ENCODE results near the gene SLCO1A2. TPM values are rescaled to one million over a fixed set of nuclear protein-coding genes. Genes with fewer than 3 reads are reported as not detected.

The SLCO1A2 gene
- total and polyA plus RNA-seq, 2 of the 13 experiments (the other 11 are each of a cell fraction or from before 2014, with no cell fraction given), result not detected

- TF ChIP-seq ZNF510 (CRISPR knock-in tag; IDR thresholded peaks at IDR 0.05; ENCODE audit: low read depth), result no peak
- TF ChIP-seq CREBL2 (CRISPR knock-in tag; IDR thresholded peaks at IDR 0.05; ENCODE audit: borderline replicate concordance), result no peak
- TF ChIP-seq HDAC2 (CRISPR knock-in tag; IDR thresholded peaks at IDR 0.05), result no peak
These were observed 57.9 kb downstream of the SLCO1A2 start (continued) for GRCh38 chr12:21276826-21277225.

DNA sequence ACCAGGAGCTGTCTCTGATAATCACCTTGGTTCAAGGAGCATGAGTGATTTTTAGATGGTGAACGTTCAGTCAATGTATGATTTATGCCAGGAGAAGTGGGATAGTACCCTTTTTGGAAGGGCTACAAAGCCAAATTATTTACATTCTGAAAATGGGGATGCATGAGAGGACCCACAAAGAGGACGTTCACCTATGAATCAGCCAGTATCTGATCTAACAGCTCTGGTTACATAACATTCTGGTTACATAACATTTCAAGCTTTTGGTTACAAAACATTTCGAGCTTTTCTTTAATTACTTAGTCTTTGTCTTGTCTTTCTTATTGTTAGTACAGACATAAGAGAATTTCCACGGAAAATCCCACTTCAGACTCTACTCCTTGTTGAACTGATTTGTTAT, 68.8 kb downstream of the SLCO1A2 start:
- no peaks in the 10 kb centered on the region for H3K27me3 ChIP-seq (ENCODE audit: control insufficient read depth in 1 of 2, insufficient read depth in 2 of 2, low read length in 2 of 2)
- ChIA-PET POLR2A (no interaction called here), CTCF (ENCODE audit: low intra/inter-chr PET ratio, low total read pairs) (no interaction called here)
- H3K4me2 ChIP-seq (ENCODE audit: low read depth, low read length), result no peak overlapping the region
- DNase-seq (ENCODE audit: low spot score) (no peak), ATAC-seq (no peak), FAIRE-seq (no peak)
- H3K27ac ChIP-seq (ENCODE audit: extremely low read length, insufficient read depth, low read length), result no peak overlapping the region
- in situ Hi-C loops (cut with HindIII; ENCODE audit: extremely low pct_ligation_motif_present, low pct_unique_long_range_greater_than_20kb), result no loop called here
- H4K20me1 ChIP-seq (ENCODE audit: insufficient read depth, low read length), result no peaks in the 10 kb centered on the region
- no peak overlapping the region for H3K9ac ChIP-seq (ENCODE audit: insufficient read depth, low read depth, low read length)
- no peak overlapping the region for H3K4me3 ChIP-seq (replicated peaks in 1 of 3; ENCODE audit: insufficient read depth in 1 of 3, low read depth in 2 of 3, low read length in 3 of 3)
- H3K79me2 ChIP-seq (ENCODE audit: insufficient read depth, low read length), result no peaks in the 10 kb centered on the region
- WGBS (ENCODE audit: low lambda C conversion rate), result 0% methylated on average over 4 of the region's 4 CpGs
- no peaks in the 10 kb centered on the region for H3K36me3 ChIP-seq (replicated peaks in 1 of 2; ENCODE audit: control insufficient read depth in 1 of 2, insufficient read depth in 2 of 2, low read length in 2 of 2)
- H3K4me1 ChIP-seq (ENCODE audit: insufficient read depth, low read length), result no peaks in the 10 kb centered on the region
- no peak overlapping the region for H2AFZ ChIP-seq (ENCODE audit: low read length)
- no peaks in the 10 kb centered on the region for H3K9me3 ChIP-seq (ENCODE audit: low read length)
- BruUV-seq (replicated peaks), result no TSS peak
- intact Hi-C loops (cut with micrococcal nuclease; ENCODE audit: unreplicated experiment), result no loop called here
- TF ChIP-seq MAFG (CRISPR knock-in tag; IDR thresholded peaks at IDR 0.05) (no peak), ZNF326 (CRISPR knock-in tag; IDR thresholded peaks at IDR 0.05; ENCODE audit: borderline replicate concordance) (no peak), IKZF5 (CRISPR knock-in tag; IDR thresholded peaks at IDR 0.05) (no peak), NFE2L2 (IDR thresholded peaks at IDR 0.05; ENCODE audit: low read length) (no peak), ZNF891 (CRISPR knock-in tag; IDR thresholded peaks at IDR 0.05) (no peak)
- TF ChIP-seq, protein P1, sequence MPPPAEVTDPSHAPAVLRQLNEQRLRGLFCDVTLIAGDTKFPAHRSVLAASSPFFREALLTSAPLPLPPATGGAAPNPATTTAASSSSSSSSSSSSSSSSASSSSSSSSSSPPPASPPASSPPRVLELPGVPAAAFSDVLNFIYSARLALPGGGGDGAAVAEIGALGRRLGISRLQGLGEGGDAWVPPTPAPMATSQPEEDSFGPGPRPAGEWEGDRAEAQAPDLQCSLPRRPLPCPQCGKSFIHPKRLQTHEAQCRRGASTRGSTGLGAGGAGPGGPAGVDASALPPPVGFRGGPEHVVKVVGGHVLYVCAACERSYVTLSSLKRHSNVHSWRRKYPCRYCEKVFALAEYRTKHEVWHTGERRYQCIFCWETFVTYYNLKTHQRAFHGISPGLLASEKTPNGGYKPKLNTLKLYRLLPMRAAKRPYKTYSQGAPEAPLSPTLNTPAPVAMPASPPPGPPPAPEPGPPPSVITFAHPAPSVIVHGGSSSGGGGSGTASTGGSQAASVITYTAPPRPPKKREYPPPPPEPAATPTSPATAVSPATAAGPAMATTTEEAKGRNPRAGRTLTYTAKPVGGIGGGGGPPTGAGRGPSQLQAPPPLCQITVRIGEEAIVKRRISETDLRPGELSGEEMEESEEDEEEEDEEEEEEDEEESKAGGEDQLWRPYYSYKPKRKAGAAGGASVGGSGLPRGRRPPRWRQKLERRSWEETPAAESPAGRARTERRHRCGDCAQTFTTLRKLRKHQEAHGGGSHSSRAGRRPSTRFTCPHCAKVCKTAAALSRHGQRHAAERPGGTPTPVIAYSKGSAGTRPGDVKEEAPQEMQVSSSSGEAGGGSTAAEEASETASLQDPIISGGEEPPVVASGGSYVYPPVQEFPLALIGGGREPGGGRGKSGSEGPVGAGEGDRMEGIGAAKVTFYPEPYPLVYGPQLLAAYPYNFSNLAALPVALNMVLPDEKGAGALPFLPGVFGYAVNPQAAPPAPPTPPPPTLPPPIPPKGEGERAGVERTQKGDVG (CRISPR knock-in tag; IDR thresholded peaks at IDR 0.05; ENCODE audit: borderline replicate concordance), result no peak
- TF ChIP-seq, protein P2, sequence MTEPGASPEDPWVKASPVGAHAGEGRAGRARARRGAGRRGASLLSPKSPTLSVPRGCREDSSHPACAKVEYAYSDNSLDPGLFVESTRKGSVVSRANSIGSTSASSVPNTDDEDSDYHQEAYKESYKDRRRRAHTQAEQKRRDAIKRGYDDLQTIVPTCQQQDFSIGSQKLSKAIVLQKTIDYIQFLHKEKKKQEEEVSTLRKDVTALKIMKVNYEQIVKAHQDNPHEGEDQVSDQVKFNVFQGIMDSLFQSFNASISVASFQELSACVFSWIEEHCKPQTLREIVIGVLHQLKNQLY (CRISPR knock-in tag; IDR thresholded peaks at IDR 0.05), result no peak
- TF ChIP-seq, protein P3, sequence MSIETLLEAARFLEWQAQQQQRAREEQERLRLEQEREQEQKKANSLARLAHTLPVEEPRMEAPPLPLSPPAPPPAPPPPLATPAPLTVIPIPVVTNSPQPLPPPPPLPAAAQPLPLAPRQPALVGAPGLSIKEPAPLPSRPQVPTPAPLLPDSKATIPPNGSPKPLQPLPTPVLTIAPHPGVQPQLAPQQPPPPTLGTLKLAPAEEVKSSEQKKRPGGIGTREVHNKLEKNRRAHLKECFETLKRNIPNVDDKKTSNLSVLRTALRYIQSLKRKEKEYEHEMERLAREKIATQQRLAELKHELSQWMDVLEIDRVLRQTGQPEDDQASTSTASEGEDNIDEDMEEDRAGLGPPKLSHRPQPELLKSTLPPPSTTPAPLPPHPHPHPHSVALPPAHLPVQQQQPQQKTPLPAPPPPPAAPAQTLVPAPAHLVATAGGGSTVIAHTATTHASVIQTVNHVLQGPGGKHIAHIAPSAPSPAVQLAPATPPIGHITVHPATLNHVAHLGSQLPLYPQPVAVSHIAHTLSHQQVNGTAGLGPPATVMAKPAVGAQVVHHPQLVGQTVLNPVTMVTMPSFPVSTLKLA (IDR thresholded peaks at IDR 0.05), result no peak
- TF ChIP-seq, protein P4, sequence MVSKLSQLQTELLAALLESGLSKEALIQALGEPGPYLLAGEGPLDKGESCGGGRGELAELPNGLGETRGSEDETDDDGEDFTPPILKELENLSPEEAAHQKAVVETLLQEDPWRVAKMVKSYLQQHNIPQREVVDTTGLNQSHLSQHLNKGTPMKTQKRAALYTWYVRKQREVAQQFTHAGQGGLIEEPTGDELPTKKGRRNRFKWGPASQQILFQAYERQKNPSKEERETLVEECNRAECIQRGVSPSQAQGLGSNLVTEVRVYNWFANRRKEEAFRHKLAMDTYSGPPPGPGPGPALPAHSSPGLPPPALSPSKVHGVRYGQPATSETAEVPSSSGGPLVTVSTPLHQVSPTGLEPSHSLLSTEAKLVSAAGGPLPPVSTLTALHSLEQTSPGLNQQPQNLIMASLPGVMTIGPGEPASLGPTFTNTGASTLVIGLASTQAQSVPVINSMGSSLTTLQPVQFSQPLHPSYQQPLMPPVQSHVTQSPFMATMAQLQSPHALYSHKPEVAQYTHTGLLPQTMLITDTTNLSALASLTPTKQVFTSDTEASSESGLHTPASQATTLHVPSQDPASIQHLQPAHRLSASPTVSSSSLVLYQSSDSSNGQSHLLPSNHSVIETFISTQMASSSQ (IDR thresholded peaks at IDR 0.05; ENCODE audit: low read depth), result no peak
- TF ChIP-seq, protein P4 (CRISPR knock-in tag; IDR thresholded peaks at IDR 0.05; ENCODE audit: borderline replicate concordance), result no peak
